HG03460 (cell line): Measurements from ENCODE around the gene NDUFAF8.

Experiments
- ATAC-seq: cut with Tn5 transposase; IDR thresholded peaks from one replicate; pipeline ENCODE4 v1.9.1; 2021; ENCODE audit not compliant: unreplicated experiment

Gene NDUFAF8

DNA sequence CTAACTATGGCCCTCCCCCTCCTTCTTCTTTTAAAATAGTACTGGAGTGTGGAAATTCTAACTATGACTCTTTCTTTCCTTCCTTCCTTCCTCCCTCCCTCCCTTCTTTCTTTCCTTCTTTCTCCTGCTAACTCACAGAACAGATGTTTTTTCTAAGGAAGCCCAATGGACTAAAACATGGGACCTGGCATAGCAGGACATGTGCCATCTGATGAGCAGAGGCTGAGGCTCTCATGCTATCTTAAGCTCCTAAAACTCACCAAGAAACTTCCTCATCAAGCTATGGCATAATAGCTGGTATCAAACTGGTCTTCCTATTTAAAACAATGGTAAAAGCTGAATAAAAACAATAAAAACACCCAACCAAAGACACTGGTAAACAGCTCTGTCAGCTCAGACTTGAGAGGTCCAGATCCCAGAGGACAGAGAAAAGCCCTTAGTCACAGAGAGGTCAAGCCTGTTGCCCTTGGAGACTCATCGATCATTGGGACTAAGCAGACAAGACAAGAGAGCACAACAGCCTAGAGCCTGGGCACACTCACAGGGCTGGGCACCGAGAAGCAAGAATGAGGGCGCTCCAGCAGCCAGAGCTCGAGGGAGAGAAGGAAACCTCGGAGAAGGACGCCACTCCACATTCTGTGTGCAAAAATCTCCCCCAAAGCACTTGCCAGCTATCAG, 28.4 kb downstream of the NDUFAF8 start:
- ATAC-seq = no peak

GRCh38 chr17:81270279-81270678, 31.2 kb downstream of the NDUFAF8 start:
- ATAC-seq = no peak

DNA sequence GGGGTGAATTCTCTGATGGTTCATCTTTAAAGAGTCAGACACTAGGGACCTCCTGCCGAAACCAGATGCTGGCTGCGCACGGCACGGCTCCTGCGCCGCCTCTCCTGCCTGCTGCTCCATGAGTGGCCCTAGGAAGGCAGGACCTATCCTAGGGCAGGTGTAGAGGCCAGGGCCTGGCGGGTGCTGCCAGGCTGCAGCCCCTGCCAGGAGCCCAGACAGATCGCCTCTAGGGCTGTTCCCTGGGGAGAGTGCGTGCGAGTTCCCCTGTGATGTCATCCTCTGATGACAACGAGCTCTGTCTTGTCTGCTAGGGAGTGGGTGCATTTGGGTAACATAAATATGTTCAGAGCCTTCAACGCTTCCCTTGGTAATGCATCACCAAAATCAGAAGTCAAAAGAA, 32.1 kb downstream of the NDUFAF8 start:
- ATAC-seq = no peak

DNA sequence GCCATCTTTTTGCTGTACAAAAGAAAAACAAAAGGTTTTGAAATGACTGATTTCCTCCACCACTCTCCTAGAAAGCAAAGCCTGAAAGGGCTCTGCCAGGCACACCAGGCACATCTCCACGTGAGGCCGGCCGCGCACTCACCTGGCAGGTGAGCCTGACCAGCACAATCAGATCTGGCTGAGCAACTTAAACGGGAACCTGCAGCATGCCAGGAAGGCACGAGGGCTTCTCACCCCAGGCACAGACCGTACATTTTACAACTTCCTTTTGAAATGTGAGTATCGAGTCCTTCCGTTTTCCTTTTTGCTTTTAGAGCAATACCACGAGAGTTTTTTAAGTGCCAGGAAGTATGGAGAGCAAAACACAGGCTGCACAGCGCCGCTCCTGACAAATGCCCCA, 33.5 kb downstream of the NDUFAF8 start:
- no peak for ATAC-seq

DNA sequence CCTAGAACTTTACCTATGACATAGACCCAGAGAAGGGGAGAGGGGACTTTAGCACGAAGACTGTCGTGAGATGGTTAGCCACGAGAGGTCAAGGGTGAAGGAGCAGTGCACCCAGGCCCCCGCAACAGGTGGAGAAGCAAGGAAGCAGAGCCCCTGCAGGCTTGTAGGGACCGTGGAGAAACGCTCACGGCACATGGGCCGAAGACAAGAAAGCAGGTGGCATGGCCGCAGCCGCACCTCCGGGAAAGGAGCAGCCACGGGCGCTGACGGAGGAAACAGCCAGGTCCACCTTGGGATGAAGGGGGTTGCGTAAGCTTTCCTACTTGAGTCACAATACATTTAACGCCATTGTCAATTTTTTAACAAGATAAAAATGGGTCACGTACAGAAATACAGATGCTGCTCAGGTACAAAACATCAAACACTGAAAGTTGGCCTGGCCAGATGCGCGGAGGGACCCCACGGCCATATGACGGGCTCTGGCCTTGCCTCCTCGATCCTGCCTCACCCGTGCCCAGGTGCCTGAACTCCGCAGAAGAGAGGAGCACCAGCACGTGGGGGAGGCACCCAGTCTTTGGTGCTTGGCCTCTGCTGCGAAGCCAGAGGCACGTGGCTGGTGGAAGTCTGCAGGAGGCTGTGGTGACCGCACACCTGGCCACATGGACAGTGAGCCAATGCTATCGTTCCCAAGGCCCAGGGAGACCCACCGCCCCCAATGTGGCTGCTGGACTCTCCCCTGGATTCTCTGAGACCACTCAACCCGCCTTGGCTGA, 34.8 kb downstream of the NDUFAF8 start:
- no peak for ATAC-seq

DNA sequence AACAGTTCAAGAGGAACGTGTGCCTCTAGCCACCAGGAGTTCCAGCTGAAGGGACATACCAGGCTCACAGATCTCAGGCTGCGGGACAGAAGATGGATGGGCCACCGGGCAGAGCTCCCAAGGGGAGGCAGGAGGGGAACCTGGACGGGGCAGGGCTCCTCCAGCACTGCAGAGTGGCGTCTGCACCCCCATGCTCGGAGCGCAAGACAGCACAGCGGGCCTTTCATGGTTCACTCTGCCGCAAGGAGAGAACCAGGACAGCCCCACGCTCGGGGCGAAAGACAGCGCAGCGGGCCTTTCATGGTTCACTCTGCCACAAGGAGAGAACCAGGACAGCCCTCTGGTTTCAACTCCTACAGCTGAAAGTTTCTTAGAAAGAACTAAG, 35.3 kb downstream of the NDUFAF8 start:
- ATAC-seq = no peak

DNA sequence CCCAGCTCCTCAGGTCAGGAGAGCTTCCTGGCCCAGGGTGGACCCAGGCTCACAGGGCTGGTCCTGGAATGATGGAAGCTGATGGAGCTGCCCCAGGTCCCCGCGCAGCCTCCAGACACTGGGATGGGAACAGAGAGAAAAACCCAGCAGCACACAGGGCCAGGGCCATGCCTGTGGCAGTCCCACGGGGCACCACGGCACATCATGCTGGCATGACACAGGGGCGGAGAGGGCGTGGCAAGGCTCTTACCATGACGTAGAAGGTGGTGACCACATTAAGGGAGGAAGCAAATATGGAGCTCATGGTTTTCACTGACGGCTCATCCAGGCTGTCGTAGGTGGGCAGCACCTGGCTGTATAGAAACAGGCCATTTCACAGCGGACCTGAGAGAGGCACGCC, 37.7 kb downstream of the NDUFAF8 start:
- no peak for ATAC-seq

GRCh38 chr17:81277421-81277820, 38.3 kb downstream of the NDUFAF8 start:
- ATAC-seq = no peak

DNA sequence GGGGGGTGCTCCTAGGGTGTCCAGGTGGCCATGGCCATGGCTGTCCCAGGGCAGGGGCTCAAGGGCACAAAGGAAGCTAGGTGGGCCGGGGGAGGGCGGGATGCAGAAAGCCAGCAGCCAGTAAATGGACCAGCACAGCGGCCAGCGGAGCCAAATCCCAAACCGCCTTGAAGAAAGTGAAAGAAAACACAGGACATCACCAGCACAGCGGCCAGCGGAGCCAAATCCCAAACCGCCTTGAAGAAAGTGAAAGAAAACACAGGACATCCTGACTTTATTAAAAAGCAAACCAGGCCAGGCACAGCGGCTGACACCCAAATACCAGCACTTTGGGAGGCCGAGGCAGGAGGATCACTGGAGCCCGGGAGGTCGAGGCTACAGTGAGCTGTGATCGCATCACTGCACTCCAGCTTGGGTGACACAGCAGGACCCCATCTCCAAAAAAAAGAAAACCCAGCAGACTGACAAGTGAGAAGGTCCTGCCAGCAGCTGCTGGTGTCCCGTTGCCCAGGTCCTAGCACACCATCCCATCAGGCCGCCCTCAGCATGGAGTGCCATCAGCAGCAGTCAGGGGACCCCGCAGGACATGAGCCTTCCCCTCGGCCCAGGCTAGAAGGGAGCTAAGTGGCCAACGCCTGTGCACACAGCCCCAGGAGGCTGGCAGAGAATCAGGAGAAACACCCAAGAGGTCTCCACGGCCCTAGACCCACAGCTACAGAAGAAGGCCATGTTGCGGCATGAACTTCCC, 39.0 kb downstream of the NDUFAF8 start:
- no peak for ATAC-seq

- ATAC-seq = no peak
Measured at GRCh38 chr17:81278831-81279230, 39.7 kb downstream of the NDUFAF8 start.

DNA sequence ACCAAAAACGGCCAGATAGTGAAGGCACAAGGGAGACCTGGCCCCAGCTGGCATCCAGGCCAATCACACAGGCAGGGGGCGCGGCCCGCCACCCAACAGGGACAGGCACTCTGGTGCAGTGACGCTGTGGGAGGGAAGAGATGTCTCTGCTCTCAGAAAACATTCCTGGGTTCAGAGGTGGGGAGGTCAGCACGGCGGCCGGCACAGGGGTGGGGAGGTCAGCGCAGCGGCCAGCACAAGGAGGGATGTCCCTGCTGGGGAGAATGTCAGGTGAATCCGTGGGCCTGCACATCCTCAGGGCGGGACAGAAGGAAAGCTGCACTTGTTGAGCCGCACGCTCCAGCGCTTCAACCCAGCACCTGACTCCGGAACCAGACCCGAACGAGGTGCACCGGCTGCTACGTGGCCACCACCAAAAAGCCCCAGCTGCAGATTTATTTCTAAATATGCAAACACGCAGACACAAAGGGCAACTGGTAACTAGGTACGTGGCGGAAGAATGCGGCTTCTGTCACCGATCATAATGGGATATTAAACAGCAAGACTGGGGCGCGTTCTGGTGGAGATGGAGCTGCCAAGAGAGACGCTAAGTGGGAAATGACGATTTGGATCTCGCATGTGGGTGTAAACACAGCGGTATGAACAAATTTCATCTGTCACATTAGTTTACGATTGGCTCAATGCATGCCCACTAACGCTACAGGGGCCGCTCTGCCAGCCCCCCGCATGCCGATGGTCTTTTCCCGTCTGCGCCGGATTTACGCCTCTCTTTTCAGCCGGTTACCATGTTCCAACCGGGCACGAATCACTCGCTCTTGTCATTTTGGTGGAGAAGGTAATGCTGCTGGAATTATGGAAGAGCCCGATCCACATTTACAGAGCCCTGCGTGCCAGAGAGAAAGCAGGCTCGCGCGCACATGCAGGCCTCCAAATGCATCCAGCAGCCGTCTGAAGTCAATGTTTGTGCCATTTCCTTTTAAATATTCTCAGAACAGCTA, 40.5 kb downstream of the NDUFAF8 start:
- no peak for ATAC-seq

DNA sequence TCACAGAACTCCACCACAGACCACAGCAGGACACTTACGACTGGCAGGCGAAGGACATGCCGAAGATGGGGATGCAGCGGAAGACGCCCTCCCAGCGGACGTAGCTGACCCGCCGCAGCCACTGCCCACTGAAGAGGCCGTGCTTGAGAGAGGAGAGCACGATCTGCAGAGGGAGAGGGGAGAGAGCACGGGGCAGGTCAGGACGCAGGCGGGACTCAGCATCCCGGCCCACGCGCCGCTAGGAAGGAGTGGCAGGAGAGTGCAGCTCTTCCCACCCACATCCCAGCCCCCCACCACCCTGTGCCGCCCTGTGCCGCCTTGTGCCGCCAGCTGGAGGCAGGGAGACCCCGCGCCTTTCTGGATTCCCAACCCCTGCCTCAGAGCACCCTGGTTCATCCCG, 41.5 kb downstream of the NDUFAF8 start:
- ATAC-seq = no peak

GRCh38 chr17:81282141-81282540, 43.0 kb downstream of the NDUFAF8 start:
- no peak for ATAC-seq

- ATAC-seq = no peak
Measured at GRCh38 chr17:81282876-81283275, 43.8 kb downstream of the NDUFAF8 start.

DNA sequence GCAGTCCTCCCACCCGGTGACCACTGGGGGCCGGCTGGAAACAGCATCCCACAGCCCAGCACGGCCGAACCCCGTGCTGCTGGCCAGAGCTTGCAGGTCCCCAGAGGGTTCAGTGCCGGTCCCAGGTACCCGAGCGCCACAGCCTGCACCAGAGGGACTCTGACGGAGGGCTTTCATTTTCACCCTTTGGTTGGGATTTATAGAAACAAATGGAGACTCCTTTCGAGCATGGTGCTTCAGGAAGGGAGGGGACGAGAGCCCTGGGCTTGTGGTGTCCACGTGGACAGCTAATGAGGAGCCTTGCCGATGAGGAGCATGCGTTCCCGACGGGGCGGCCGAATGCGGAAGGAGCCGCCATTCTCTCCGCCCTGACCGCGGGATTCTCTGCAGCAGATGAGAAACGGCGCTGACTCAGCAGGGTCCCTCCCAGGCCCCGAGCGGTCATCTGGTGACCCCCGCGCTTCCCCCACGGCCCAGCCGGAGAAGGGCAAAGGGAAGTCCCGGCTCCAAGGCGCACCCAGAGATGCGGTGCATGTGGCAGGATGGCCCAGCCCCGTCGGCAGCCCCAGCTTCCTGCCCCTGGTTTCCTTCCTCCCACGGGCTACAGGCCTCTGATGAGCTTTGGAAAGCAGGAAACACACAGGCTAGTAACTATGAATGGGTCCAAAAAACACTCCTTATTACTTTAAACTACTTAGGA, 46.2 kb downstream of the NDUFAF8 start:
- ATAC-seq = no peak

GRCh38 chr17:81285894-81286293, 46.8 kb downstream of the NDUFAF8 start:
- no peak for ATAC-seq

DNA sequence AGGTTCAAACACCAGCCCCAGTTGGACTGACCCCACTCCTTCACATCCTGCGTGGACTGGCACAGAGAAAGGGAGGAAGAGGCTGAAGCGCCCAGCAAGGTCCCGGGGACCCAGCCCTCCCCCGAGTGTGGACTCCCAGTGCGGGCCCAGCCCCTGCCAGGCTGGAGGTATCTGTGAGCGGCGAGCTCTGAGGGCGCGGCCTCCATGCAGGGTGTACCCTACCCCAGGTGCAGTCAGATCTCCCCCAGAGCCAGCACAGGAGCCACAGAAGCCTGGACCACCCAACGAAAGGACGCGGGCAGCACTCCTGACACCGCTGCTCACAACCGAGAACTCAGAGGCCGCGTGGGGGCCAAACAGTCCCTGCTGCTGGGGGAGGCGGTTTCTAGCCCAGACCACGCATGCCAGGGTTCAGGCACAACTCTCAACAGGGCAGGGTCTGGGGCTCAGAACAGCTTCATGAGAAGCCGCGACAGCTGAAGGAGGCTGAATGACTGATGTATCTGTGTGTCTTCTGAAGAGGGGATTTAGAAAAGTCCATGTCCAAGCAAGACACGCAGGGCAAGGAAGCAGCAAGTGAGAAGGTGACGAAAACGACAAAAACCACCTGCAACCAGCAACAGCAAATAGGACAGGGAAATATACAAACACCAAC, 47.5 kb downstream of the NDUFAF8 start:
- ATAC-seq = no peak

- ATAC-seq = no peak
Measured at GRCh38 chr17:81287152-81287551, 48.0 kb downstream of the NDUFAF8 start.

GRCh38 chr17:81287741-81288430, 48.8 kb downstream of the NDUFAF8 start:
- no peak for ATAC-seq
